Retinal pigment epithelial cell (primary cell): ENCODE data around the gene AKR1B1.

Experiments used
- DNase-seq: peaks from one replicate; pipeline ENCODE4 v3.0.0-alpha.2; 2010; ENCODE audit warnings: low read depth
- H3K4me3 ChIP-seq: 2 replicates; pipeline ENCODE4 v1.5.1; 2011; ENCODE audit warnings: mild to moderate bottlenecking, low read length, control low read depth, moderate library complexity
- TF ChIP-seq, protein P1 (sequence below): conservative IDR thresholded peaks from 2 replicates; pipeline ENCODE4 v1.5.1; 2011; ENCODE audit warnings: low read depth, low read length, control low read depth, inconsistent platforms

The AKR1B1 gene

DNA sequence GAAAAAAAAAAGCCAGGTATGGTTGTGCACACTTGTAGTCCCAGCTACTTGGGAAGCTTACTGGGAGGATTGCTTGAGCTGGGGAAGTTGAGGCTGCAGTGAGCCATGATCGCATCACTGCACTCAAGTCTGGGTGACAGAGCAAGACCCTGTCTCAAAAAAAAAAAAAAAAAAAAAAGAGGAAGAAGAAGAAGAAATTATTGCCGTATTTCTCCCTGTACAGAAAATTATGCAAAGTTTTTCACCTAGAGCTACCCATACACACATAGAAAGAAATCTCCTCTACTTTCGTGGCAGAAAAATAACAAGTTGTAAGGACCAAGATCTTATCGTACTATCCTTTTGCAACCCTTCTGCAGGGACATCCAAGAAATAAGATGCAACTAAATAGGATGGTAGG lies 25.5 kb downstream of the AKR1B1 start:
- DNase-seq, result no peak
- H3K4me3 ChIP-seq, result no peak overlapping the region
- TF ChIP-seq, protein P1, sequence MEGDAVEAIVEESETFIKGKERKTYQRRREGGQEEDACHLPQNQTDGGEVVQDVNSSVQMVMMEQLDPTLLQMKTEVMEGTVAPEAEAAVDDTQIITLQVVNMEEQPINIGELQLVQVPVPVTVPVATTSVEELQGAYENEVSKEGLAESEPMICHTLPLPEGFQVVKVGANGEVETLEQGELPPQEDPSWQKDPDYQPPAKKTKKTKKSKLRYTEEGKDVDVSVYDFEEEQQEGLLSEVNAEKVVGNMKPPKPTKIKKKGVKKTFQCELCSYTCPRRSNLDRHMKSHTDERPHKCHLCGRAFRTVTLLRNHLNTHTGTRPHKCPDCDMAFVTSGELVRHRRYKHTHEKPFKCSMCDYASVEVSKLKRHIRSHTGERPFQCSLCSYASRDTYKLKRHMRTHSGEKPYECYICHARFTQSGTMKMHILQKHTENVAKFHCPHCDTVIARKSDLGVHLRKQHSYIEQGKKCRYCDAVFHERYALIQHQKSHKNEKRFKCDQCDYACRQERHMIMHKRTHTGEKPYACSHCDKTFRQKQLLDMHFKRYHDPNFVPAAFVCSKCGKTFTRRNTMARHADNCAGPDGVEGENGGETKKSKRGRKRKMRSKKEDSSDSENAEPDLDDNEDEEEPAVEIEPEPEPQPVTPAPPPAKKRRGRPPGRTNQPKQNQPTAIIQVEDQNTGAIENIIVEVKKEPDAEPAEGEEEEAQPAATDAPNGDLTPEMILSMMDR, result no peak

DNA sequence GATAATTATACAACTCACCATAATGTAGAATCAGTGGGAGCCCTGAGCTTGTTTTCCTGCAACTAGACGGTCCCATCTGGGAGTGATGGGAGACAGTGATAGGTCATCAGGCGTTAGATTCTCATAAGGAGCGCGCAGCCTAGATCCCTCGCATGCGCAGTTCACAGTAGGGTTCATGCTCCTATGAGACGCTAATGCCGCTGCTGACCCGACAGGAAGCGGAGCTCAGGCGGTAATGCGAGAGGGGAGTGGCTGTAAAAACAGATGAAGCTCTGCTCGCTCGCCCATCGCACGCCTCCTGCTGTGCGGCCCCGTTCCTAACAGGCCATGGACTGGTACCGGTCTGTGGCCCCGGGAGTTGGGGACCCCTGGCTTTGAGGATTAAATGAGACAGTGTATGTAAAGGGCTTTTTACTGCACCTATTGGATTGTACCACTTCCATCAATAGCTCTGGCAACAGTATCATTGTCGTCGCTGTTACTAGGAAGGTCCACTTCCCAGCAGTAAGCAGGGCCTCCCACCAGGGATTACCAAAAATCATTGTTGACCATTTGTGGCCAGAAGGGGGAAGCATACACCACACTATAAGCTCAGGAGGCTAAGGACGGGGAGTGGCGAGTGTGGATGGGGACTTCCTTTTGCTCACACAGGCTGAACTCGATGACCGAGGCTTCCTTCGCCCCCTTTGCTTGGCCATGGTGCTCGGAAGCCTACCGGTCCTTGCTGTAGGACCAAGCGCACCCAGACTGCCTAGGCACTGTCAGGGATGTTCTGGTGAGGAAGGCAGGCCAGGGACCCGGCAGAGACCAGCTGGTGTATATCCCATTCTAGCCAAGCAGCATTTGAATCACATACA lies 26.4 kb downstream of the AKR1B1 start:
- H3K4me3 ChIP-seq, result peak overlapping the region; percentile 45
- DNase-seq, result peak; percentile 65
- TF ChIP-seq, protein P1, result peak; percentile 57

DNA sequence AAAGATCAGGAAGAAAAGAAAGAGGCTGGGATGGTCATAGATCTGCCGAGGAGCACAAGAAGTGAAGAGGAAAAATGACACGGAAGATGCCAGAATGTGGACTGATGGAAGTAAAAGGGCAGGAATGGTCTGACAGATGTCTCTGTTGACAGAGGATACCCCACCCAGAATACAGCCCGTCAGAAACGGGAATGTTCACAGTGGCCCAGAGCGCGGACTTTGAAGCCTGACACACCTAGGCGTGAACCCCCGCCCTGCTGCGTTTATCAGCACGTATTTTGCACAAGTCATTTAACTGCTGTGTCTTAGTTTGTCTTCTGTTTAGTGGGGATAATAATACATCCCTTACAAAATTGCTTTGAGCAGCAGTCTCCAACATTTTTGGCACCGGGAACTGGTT lies 27.1 kb downstream of the AKR1B1 start:
- DNase-seq, result no peak
- TF ChIP-seq, protein P1, result no peak
- no peak overlapping the region for H3K4me3 ChIP-seq

- H3K4me3 ChIP-seq, result no peak overlapping the region
- DNase-seq, result no peak
- TF ChIP-seq, protein P1, result no peak
Measured at GRCh38 chr7:134429481-134429880, 29.4 kb downstream of the AKR1B1 start.

- H3K4me3 ChIP-seq, result no peak overlapping the region
- no peak for DNase-seq
- TF ChIP-seq, protein P1, result no peak
Measured at GRCh38 chr7:134428942-134429341, 30.0 kb downstream of the AKR1B1 start.

DNA sequence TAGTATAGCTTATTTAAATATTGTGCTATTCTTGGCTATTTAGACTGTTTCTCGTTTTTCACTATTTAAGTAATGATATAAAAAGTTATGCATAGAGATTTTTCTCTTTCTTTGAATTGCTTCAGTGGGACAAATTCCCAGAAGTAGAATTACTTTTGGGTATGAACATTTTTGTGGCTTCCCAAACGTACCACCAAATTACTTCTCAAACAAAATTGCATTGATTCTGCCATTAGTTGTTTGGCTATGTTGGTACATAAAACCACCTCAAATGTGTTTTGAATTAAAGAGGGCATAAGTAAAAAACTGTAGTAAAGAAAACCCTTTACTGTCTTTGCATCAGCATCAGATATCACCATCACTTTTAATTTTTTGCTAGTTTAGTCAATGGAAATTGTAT lies 31.0 kb downstream of the AKR1B1 start:
- no peak for DNase-seq
- TF ChIP-seq, protein P1, result no peak
- H3K4me3 ChIP-seq, result no peak overlapping the region

DNA sequence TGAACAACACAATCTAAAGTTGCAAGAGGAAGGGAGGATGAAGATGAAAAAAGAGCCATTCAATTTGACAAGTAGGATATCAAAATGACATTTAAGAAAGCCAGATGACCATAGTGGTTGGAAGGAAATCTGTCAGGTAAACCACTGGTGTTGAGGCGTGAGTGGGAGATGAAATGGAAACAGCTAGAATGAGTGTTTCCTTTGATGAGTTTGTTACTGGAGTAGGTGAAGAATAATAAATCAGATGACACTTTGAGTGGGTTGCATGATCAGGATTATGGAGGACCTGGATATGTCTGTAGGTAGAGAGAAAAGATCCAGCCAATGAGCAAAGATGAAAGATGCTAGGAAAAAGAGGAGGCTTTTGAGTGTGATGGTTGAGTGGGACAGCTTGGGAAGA lies 33.1 kb downstream of the AKR1B1 start:
- TF ChIP-seq, protein P1, result no peak
- no peak for DNase-seq
- no peak overlapping the region for H3K4me3 ChIP-seq
